GM23248 (cell line): Measurements from ENCODE around the gene GTF2H4.

Experiments
- EZH2 ChIP-seq: fragments of 200-600 bp; sonication (generic); IDR thresholded peaks from 2 replicates; pipeline ENCODE4 v1.6.1; 2018; ENCODE audit warnings: antibody characterized with exemption, mild to moderate bottlenecking; ENCODE audit not compliant: insufficient read depth, poor library complexity, severe bottlenecking
- EZH2phosphoT487 ChIP-seq: fragments of 200-600 bp; sonication (generic); IDR thresholded peaks from 2 replicates; pipeline ENCODE4 v1.6.1; 2018; ENCODE audit warnings: antibody characterized with exemption, moderate library complexity, mild to moderate bottlenecking, low read depth; ENCODE audit not compliant: insufficient read depth

- TF ChIP-seq EZH2 (no peak), EZH2phosphoT487 (no peak)
These were observed 46.6 kb upstream of the GTF2H4 start for GRCh38 chr6:30861257-30862048.
